Kidney (tissue), 14 donors: ENCODE data around the gene UST. TPM values are rescaled to one million over a fixed set of nuclear protein-coding genes. Genes with fewer than 3 reads are reported as not detected.

Experiments
- DNase-seq, 5 donors: peaks; one replicate each; pipeline ENCODE4 v3.0.0-alpha.2; 2013 to 2020
- FAIRE-seq: peaks from 2 replicates; lab custom pipeline; 2012; peaks lifted over from hg19 to GRCh38; lab: Jason Lieb, UNC
- H3K27ac ChIP-seq, 2 donors: one replicate each; pipeline ENCODE4 v1.7.0; 2013; ENCODE audit warnings: low read depth in 2 of 2, low read length in 2 of 2, inconsistent platforms in 1 of 2
- H3K27me3 ChIP-seq: one replicate; pipeline ENCODE4 v1.7.1; 2013; ENCODE audit warnings: low read length, inconsistent platforms; ENCODE audit not compliant: control insufficient read depth, insufficient read depth
- H3K36me3 ChIP-seq, 3 donors: one replicate each; pipeline versions ENCODE4 v1.7.0 to v1.7.1; 2013; ENCODE audit warnings: low read length in 3 of 3, control low read depth in 1 of 3, inconsistent platforms in 1 of 3; ENCODE audit not compliant: insufficient read depth in 3 of 3, control insufficient read depth in 2 of 3
- H3K4me1 ChIP-seq, 3 donors: one replicate each; pipeline versions ENCODE4 v1.7.0 to v1.7.1; 2013; ENCODE audit warnings: low read length in 3 of 3, inconsistent platforms in 1 of 3, low read depth in 1 of 3; ENCODE audit not compliant: control insufficient read depth in 2 of 3, insufficient read depth in 2 of 3
- H3K4me3 ChIP-seq, 3 donors: one replicate each; pipeline versions ENCODE4 v1.7.0 to v1.8.1; 2013; ENCODE audit warnings: low read length in 3 of 3, control low read depth in 1 of 3, inconsistent platforms in 1 of 3
- H3K9ac ChIP-seq, 3 donors: one replicate each; pipeline versions ENCODE4 v1.7.0 to v1.7.1; 2013; ENCODE audit warnings: low read length in 3 of 3, control low read depth in 1 of 3, inconsistent platforms in 1 of 3
- H3K9me3 ChIP-seq, 3 donors: one replicate each; pipeline versions ENCODE4 v1.7.0 to v1.7.1; 2013; ENCODE audit warnings: low read length in 3 of 3, control low read depth in 1 of 3, inconsistent platforms in 1 of 3; ENCODE audit not compliant: control insufficient read depth in 2 of 3, insufficient read depth in 1 of 3
- intact Hi-C: fragments of 100-400 bp; cut with DNase I; formaldehyde crosslinking; loops from one replicate; pipeline ENCODE4 v1.11.1; 2022
- polyA plus RNA-seq: library from polyadenylated mRNA; stranded (reverse); fragments of 350-450 nt; fragmentation: Illumina TruSeq; extraction: RNeasy Lipid Tissue Mini Kit (QIAGEN cat#74804); gene quantifications from one replicate; pipeline ENCODE4 v1.2.3, GENCODE V29; 2014; ENCODE audit warnings: low read depth, low replicate concordance; ENCODE audit not compliant: insufficient read depth
- total RNA-seq: library from RNA; stranded (reverse); fragmentation: NEBNext Ultra II Directional; extraction: Animal tissue kit (Norgen Biotek cat#: 25700); gene quantifications from one replicate; pipeline ENCODE4 v1.2.1, GENCODE V29; 2021
- TF ChIP-seq, protein P1 (sequence below): IDR thresholded peaks from 3 replicates; pipeline ENCODE4 v1.5.1; 2012; ENCODE audit warnings: mild to moderate bottlenecking, moderate library complexity, borderline replicate concordance; ENCODE audit not compliant: insufficient read depth; ENCODE audit errors: extremely low read depth
- donor health status: control.
- donor health status: control.
- donor health status: control.
- donor health status: control.
- donor health status: control.
- donor health status: DM: yes; HTN: yes; CAD: no.
- donor health status: Normal renal cell carcinoma (clear cell type).

The UST gene
- total and polyA plus RNA-seq, 2 donors from 2014 or later: 3.2 to 4.2 TPM

DNA sequence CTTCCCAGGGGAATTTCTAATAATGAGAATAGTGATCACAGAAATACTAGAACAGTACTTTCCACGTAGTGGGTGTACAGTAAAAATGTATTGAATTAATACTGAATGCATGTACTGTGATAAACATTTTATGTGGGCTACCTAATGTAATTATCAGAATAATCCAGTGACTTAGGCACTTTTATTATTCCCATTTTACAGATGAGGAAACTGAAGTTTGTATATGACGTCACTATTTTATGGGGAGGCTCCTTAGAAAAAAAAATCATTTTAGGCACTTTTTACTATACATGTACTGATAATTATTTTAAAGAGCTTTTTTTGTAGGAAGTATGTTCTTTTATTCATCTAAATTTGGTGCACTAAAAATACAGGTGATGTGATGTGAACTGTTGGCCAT, 295.1 kb downstream of the UST start:
- DNase-seq (no peak), FAIRE-seq (no peak)
- no peak overlapping the region for H3K27ac ChIP-seq
- H3K27me3 ChIP-seq: no peaks in the 10 kb centered on the region
- H3K9me3 ChIP-seq: no peaks in the 10 kb centered on the region
- intact Hi-C loops: no loop called here
- TF ChIP-seq, protein P1, sequence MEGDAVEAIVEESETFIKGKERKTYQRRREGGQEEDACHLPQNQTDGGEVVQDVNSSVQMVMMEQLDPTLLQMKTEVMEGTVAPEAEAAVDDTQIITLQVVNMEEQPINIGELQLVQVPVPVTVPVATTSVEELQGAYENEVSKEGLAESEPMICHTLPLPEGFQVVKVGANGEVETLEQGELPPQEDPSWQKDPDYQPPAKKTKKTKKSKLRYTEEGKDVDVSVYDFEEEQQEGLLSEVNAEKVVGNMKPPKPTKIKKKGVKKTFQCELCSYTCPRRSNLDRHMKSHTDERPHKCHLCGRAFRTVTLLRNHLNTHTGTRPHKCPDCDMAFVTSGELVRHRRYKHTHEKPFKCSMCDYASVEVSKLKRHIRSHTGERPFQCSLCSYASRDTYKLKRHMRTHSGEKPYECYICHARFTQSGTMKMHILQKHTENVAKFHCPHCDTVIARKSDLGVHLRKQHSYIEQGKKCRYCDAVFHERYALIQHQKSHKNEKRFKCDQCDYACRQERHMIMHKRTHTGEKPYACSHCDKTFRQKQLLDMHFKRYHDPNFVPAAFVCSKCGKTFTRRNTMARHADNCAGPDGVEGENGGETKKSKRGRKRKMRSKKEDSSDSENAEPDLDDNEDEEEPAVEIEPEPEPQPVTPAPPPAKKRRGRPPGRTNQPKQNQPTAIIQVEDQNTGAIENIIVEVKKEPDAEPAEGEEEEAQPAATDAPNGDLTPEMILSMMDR: no peak
- peaks cover 0 to 3% (median 2%) of the 10 kb centered on the region in 3 donors for H3K4me1 ChIP-seq
- H3K36me3 ChIP-seq: no peaks in the 10 kb centered on the region
- H3K9ac ChIP-seq: no peak overlapping the region
- H3K4me3 ChIP-seq: no peak overlapping the region

DNA sequence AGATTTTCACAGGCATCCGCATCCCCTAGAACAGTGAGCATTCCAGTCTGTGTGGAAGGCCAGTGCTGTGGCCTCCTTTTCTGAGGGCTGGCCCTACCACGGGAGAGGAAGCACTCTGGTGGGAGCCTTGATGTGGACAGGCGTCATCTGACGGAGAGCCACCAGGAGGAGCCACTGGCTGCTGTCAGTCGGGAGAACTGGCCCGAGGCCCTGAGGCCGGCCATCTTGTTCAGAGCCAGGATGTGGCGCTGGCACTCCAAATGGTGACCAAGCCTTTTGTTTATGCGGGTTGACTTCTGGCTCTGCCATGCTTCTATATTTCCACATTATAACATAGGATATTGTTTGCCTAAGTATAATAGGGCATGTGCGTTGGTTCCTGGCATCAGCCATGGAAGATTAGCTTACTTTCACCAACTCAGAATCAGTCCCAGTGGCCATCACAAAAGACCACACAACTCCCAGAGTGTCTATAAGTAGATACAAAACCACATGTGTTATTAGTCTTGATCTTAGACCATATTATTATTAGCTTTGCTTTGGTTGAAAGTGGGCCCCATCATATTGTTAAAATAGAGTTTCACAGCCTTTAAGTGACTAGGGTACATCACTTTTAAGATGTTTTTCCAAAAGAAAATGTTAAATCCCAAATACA, 296.8 kb downstream of the UST start:
- Histone ChIP-seq H3K4me3 (no peak overlapping the region), H3K9me3 (no peaks in the 10 kb centered on the region), H3K4me1 (peaks cover 0 to 2% (median 0%) of the 10 kb centered on the region in 3 donors), H3K9ac (no peak overlapping the region), H3K27me3 (no peaks in the 10 kb centered on the region), H3K36me3 (no peaks in the 10 kb centered on the region), H3K27ac (no peak overlapping the region)
- TF ChIP-seq, protein P1: no peak
- intact Hi-C loops: no loop called here
- DNase-seq (no peak), FAIRE-seq (no peak)

DNA sequence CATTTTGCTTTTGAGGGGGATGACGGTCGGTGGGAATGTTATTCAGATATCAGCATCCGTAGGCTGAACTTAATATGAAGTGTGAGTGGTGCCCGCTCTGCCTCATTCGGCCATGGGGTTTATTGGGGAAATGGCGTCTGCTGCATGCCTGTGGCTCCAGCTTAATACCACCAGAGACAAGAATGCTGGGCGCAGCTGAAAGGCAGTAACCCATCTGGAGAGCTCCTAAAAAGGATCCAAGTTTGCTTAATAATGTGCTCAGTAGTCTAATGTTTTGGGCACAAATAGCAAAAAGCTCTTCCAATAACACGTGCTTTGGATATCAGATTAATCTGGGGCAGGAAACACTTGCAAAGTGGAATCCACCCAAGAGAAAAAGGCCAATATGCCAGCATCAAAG, 297.7 kb downstream of the UST start:
- Histone ChIP-seq H3K9ac (no peak overlapping the region), H3K4me3 (no peak overlapping the region), H3K4me1 (peaks cover 0 to 2% (median 0%) of the 10 kb centered on the region in 3 donors), H3K9me3 (no peaks in the 10 kb centered on the region), H3K36me3 (no peaks in the 10 kb centered on the region), H3K27ac (no peak overlapping the region), H3K27me3 (no peaks in the 10 kb centered on the region)
- intact Hi-C loops: no loop called here
- FAIRE-seq (no peak), DNase-seq (no peak)
- TF ChIP-seq, protein P1: no peak

DNA sequence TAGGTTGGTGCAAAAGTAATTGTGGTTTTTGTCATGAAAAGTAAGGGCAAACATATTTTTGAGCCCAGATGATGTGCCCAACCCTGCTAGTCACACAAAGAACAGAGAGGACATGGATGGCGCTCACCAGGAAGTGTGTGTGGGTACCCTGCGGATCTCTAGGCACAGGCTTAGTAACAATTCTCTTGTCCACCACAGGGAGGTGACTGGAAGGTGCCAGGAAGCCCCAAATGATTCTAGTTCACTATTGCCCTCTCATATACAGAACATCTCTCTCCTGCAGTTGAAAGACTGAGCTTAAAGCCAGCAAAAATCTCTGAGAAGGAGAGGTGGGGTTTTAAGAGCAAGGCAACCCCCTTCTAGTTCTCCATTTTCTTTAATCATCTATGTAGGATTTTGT, 298.6 kb downstream of the UST start:
- TF ChIP-seq, protein P1: no peak
- DNase-seq: no peak
- Histone ChIP-seq H3K27me3 (no peaks in the 10 kb centered on the region), H3K4me3 (no peak overlapping the region), H3K9me3 (no peaks in the 10 kb centered on the region), H3K9ac (no peak overlapping the region), H3K36me3 (no peaks in the 10 kb centered on the region), H3K4me1 (peaks cover 0 to 2% (median 0%) of the 10 kb centered on the region in 3 donors), H3K27ac (no peak overlapping the region)
- no peak for FAIRE-seq
- intact Hi-C loops: no loop called here
